ENCODE measurements around the gene CGREF1. TPM values are rescaled to one million over a fixed set of nuclear protein-coding genes. Genes with fewer than 3 reads are reported as not detected.
A peak's percentile ranks its signal among the peaks of the same experiment; 100 is the strongest.

The CGREF1 gene
- total RNA-seq, 4 donors from 2014 or later: 2.6 to 6.1 (median 3.9) TPM

- no peaks in the 10 kb centered on the region for H3K27me3 ChIP-seq
- peak overlapping the region in 2 of 4 donors; percentile 92 to 98 for H3K27ac ChIP-seq
- H3K36me3 ChIP-seq: peaks cover 0 to 15% (median 0%) of the 10 kb centered on the region in 3 donors
- intact Hi-C loops (cut with DNase I): no loop called here
- DNase-seq: no peak
- no peaks in the 10 kb centered on the region for H3K9me3 ChIP-seq
- no peak overlapping the region for H3K4me3 ChIP-seq
- no peak for TF ChIP-seq CTCF (IDR thresholded peaks at IDR 0.05)
- TF ChIP-seq POLR2A (IDR thresholded peaks at IDR 0.05): no peak
- WGBS, 2 donors: 20 to 34% methylated on average over 2 of the region's 2 CpGs
- peaks cover 16 to 88% (median 50%) of the 10 kb centered on the region in 3 donors for H3K4me1 ChIP-seq
Observed at GRCh38 chr2:27073782-27074181, 45.1 kb downstream of the CGREF1 start.

- Histone ChIP-seq H3K27ac (peak overlapping the region in 3 of 4 donors; percentile 92 to 98 (median 97)), H3K9me3 (no peaks in the 10 kb centered on the region), H3K27me3 (no peaks in the 10 kb centered on the region), H3K4me1 (peaks cover 16 to 93% (median 52%) of the 10 kb centered on the region in 3 donors), H3K4me3 (no peak overlapping the region), H3K36me3 (peaks cover 0 to 24% (median 8%) of the 10 kb centered on the region in 3 donors)
- intact Hi-C loops (cut with DNase I): no loop called here
- WGBS, 2 donors: 47 to 67% methylated on average over 5 of the region's 5 CpGs
- TF ChIP-seq CTCF (IDR thresholded peaks at IDR 0.05) (no peak), POLR2A (IDR thresholded peaks at IDR 0.05) (no peak)
- no peak for DNase-seq
Observed at GRCh38 chr2:27072920-27073319, 46.0 kb downstream of the CGREF1 start.

GRCh38 chr2:27071990-27072830, 46.7 kb downstream of the CGREF1 start:
- H3K4me3 ChIP-seq: peak overlapping the region; percentile 70 to 96 (median 82)
- no peak for DNase-seq
- TF ChIP-seq POLR2A (IDR thresholded peaks at IDR 0.05): no peak
- TF ChIP-seq CTCF (IDR thresholded peaks at IDR 0.05): no peak
- H3K27me3 ChIP-seq: no peaks in the 10 kb centered on the region
- peaks cover 16 to 87% (median 45%) of the 10 kb centered on the region in 3 donors for H3K4me1 ChIP-seq
- WGBS, 2 donors: 10 to 24% methylated on average over 10 to 11 of the region's 34 CpGs
- intact Hi-C loops (cut with DNase I): no loop called here
- peak overlapping the region; percentile 90 to 98 (median 94) for H3K27ac ChIP-seq
- H3K36me3 ChIP-seq: peaks cover 0 to 31% (median 10%) of the 10 kb centered on the region in 3 donors
- no peaks in the 10 kb centered on the region for H3K9me3 ChIP-seq

GRCh38 chr2:27071277-27071989, 47.5 kb downstream of the CGREF1 start, which contains the start of gene OST4:
Gene OST4 (minus strand): TSS chr2:27071654.
- H3K4me1 ChIP-seq: peaks cover 16 to 80% (median 45%) of the 10 kb centered on the region in 3 donors
- H3K27me3 ChIP-seq: no peaks in the 10 kb centered on the region
- H3K4me3 ChIP-seq: peak within 1 kb of the TSS; percentile 70 to 96 (median 82)
- intact Hi-C loops (cut with DNase I): no loop called here
- WGBS, 2 donors: 0% methylated on average over 4 of the region's 86 CpGs; no CpG with 5 or more reads in 1 of the 2 donors
- H3K36me3 ChIP-seq: peaks cover 0 to 39% (median 10%) of the 10 kb centered on the region in 3 donors
- peak within 1 kb of the TSS; percentile 90 to 98 (median 94) for H3K27ac ChIP-seq
- peak in 2 of 6 experiments; percentile 6 to 23 for TF ChIP-seq CTCF (IDR thresholded peaks at IDR 0.05)
- TF ChIP-seq POLR2A (IDR thresholded peaks at IDR 0.05): peak in 3 of 4 donors; percentile 60 to 85 (median 76)
- DNase-seq: peak; percentile 31
- H3K9me3 ChIP-seq: no peaks in the 10 kb centered on the region

All from esophagus squamous epithelium (tissue), 5 donors.